Amygdala (tissue), 56 donors: ENCODE data around the gene CPED1.
A peak's percentile ranks its signal among the peaks of the same experiment; 100 is the strongest.
"Not testable (repeated sequence)": the region's sequence is repeated elsewhere in the genome, so short reads cannot be mapped to it uniquely, and the experiment has no call there.

ENCODE experiments used
- DNase-seq, 56 donors: peaks; one replicate each; lab custom pipeline; 2025; lab: John Stamatoyannopoulos, UW

Gene CPED1

GRCh38 chr7:121202834-121203233 lies 214.3 kb downstream of the CPED1 start:
- no peak for DNase-seq

DNA sequence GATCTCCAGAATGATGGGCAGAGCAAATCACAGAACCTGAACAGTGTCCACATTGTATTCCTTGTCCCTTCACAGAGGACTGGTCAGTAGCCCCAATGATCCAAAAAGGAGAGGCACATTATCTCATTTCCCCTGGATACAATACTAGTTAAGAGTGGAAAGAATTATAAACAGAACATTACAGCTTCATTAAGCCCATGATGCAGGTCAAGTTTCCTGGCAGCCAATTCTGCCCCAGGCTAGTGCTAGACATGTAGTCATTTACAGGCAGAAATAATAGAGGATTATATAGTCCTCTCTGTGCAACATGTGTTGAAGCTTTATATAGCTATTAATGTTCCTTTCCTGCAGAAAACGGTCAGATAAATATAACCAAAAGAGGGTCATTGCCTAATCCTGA lies 216.0 kb downstream of the CPED1 start:
- no peak for DNase-seq

- no peak for DNase-seq
These were observed 217.3 kb downstream of the CPED1 start for GRCh38 chr7:121205777-121206176.

DNA sequence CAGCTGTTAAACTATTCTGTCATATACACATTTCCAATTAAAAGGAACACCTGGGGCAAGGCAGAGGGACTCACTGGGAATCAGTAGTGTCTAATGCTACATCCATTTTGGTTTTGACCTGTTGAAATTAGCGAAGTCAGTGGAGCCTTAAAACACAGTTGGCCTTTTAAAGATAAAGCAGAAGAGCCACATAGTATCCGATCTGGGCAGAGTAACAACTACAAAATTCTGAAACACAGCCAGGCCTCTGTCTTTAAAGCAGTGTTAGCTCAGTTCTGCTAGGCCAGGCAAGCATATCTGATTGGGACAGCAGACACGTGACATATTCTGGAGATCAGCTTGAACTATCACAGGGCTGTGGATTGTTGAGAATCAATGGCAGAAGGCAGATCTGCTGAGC lies 222.7 kb downstream of the CPED1 start:
- DNase-seq, result no peak

DNA sequence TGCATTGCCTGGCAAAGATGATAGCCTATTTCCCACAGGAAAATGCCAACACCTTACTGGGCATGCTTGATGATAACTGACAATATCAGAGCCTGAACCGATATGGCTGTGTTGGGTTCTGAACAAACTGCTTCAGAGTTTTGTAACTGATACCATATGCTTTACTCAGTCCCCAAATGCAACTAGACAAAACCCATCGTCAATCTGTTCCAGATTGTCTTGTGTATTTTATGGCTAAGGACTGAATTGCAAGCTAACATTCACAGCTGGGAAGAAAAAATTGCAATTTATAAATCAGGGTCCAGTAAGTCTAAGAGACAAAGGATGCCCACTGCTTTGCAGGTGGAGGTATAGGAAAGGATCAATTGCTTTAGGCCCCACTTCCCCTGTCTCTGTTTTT lies 223.5 kb downstream of the CPED1 start:
- no peak for DNase-seq

DNA sequence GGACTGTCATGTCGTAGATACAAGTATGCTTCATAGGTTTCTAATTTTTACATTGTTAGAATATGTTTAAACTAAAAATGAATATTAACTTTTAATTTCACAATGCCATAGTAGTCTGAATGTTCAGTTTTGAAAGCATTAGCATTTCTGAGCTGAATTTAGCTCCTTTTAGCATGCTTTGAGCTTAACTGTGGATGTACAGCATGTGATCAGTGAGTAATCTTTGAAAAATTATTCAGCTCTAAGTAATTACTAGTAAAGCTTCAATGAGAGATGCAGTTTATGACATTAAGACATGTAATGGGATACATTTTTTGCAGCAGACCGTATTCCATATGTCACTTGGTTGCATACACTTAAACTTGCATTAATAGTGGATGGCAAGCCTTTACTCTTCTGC lies 226.1 kb downstream of the CPED1 start:
- DNase-seq, result no peak

DNA sequence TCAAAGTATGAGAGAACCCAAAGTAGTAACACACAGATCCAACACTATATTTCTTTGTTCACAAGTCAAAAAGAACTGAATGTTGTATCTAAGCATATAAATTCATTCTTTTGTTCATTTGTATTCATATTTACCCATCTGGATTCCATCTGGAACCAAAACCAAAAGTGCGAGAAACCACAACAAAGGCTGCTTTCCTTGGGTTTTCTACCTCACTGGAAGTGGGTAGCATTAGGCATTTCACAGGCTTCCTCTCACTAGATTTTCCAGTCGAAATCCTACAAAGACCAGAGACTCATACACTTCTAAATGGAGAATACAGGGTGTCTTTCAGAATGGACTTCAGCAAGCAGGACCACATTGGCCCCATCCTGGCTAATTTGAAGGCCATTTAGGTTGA lies 230.5 kb downstream of the CPED1 start:
- DNase-seq, result no peak

GRCh38 chr7:121221108-121221507 lies 232.6 kb downstream of the CPED1 start:
- DNase-seq, result not testable (repeated sequence)

- no peak for DNase-seq
These were observed 240.3 kb downstream of the CPED1 start for GRCh38 chr7:121228779-121229178.

DNA sequence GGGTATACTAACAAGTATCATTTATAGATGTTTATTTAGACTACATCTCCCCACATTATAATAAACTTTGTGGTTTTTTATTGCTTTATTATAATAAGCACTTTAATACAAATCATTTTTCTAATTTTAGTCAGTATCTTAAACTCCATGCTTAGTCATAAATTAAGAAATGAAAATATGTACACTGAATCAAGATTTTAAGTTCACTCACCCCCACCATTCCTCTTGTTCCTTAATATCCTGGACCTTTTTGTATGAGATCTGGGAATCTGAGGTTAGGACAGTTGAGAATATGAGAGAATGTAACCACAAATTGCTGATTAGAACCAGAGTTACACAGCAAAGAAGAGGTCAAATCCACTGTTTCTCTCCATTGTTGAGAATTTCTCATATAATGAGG lies 246.7 kb downstream of the CPED1 start:
- no peak for DNase-seq

DNA sequence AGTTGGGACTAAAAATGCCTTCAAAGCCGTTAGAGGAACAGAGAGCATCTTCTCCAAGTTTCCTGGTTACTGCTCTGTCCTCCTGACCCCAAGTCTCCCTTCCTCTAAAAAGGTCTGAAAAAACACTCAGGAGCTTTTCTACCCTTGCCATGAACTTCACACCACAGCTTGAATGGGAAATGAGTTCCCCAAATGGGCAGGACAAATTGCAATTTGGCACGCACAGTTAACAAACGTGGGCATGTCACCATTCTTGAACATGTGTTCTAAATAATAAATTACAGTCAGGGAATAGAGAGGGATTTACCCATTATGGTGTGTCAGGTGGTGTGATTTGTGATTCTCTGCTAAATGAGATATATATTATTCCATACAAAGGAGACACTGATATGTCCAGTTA lies 249.1 kb downstream of the CPED1 start:
- DNase-seq, result no peak

GRCh38 chr7:121244120-121244870 lies 255.8 kb downstream of the CPED1 start:
- peak in 7 of 56 donors; percentile 0 to 5 (median 1) for DNase-seq

- not testable (repeated sequence) for DNase-seq
These were observed 262.9 kb downstream of the CPED1 start for GRCh38 chr7:121251367-121251766.

DNA sequence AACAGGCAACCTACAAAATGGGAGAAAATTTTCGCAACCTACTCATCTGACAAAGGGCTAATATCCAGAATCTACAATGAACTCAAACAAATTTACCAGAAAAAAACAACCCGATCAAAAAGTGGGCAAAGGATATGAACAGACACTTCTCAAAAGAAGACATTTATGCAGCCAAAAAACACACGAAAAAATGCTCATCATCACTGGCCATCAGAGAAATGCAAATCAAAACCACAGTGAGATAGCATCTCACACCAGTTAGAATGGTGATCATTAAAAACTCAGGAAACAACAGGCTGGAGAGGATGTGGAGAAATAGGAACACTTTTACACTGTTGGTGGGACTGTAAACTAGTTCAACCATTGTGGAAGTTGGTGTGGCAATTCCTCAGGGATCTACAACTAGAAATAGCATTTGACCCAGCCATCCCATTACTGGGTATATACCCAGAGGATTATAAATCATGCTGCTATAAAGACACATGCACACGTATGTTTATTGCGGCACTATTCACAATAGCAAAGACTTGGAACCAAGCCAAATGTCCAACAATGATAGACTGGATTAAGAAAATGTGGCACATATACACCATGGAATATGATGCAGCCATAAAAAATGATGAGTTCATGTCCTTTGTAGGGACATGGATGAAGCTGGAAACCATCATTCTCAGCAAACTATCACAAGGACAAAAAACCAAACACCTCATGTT lies 264.2 kb downstream of the CPED1 start:
- DNase-seq, result not testable (repeated sequence)

GRCh38 chr7:121259826-121260225 lies 271.3 kb downstream of the CPED1 start:
- DNase-seq, result no peak

DNA sequence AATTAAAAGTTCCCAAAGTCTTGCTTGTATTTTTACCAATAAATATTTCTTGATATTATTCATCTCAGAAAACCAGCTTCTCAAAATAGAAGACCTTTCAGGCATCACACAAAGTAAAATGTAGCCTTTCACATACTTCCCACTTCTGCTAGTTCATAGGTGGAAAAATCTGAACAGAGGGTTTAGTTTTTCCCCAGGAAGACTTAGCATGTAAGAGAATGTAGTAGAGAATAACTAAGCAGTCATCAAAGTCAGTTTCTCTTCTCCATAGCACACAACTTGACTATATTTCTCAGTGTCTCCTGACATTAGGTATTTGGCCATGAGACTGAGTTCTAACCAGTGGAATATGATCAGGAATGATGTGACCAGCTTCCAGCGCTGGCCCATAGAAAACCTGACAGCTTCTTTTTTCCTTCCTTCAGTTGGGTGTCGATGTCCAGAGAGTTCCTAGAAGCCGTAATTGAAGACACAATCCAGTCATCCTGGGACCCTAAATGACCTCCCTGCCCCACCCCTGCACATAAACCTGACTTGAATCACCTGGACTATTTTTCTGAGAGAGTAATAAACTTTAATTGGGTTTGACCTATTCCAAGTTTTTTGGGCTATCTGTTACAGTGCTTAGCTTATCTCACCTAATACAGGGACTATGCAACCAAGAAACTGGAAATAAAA lies 272.8 kb downstream of the CPED1 start:
- DNase-seq, result no peak

DNA sequence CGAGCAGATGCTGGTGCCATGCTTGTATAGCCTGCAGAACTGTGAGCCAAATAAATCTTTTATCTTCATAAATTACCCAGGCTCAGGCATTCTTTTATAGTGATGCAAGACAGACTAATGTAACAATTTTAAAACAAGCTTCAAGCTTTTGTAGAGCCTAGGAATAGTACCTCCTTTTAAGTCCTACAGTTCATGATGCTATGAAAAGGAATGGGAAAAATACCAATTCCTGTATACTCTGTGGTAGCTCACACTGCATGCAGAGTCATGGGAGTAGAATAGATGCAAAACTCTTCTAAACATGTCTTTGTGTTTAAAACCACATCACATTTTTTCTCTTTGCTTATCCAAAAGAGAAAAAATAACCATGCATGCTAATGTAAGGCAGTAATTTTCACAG lies 273.7 kb downstream of the CPED1 start:
- DNase-seq, result no peak

- DNase-seq, result no peak
These were observed 274.5 kb downstream of the CPED1 start for GRCh38 chr7:121262969-121263368.

DNA sequence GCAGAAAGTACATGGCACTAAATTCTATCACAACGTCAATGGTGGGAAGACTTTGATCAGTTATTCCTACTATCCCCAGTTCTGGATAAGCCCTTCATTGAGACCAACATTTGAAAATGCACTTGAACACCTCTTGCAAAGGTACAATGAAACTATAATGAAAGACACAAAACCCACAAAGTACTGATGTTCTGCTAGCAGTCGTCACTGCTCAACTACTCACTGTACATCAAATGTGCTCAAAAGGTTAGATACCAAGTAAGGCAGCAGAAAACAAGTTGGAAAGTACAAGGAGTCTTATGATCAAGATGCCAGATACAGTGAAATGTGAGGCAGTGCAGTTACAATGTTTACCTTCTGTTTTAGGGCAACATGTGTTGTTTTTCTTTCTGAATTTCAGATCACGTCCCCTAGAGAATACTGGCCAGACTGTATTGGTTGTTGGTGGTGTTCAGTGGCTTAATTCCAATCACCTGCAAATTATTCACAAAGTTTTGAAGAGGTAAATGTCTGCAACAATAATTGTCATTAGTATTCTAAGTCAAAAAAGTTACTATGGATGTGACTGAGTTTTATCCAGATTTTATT lies 277.9 kb downstream of the CPED1 start:
- DNase-seq, result no peak

DNA sequence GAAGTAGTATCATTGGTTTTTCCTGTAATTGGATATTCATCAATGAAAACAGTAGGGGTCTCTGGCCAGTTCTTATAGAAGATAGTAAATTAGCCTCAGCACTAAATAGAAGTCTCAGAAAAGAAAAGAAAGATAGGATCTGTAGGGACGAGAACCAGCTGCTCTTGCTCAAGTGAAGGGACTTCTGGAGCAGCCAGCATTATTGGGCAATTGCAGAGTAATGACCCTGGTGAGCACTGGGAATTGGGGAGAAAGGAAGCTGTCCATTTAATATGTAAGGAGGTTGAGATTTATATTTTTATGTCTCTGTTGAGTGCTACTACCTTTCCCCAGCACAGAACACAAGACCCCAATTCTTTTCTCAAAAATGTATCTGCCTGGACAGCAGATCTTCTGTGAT lies 279.1 kb downstream of the CPED1 start:
- no peak for DNase-seq

DNA sequence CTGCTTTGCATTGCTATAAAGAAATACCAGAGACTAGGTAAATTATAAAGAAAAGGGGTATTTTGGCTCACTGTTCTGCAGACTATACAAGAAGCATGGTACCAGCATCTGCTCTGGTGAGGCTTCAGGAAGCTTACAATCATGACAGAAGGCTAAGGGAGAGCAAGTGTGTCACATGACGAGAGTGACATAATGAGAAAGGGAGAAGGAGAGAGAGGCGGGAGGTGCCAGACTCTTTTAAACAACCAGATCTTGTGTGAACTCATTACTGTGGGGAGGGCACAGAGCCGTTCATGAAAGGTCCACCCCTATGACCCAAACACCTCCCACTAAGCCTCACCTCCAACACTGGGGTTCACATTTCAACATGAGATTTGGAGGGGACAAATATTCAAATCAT lies 281.3 kb downstream of the CPED1 start:
- DNase-seq, result no peak
